Right atrium auricular region (tissue), 2 donors: ENCODE data around the gene ERICH3. TPM values are rescaled to one million over a fixed set of nuclear protein-coding genes. Genes with fewer than 3 reads are reported as not detected.

Experiments used
- DNase-seq: peaks from one replicate; pipeline ENCODE4 v3.0.0-alpha.2; 2019; ENCODE audit warnings: low spot score
- H3K27ac ChIP-seq, 2 donors: fragments of 200-600 bp; sonication (generic); 1 replicate in 1 of 2; 2 replicates in 1 of 2; pipeline ENCODE4 v1.5.1; 2016 to 2019
- H3K27me3 ChIP-seq, 2 donors: fragments of 200-600 bp; sonication (generic); one replicate each; pipeline versions ENCODE4 v1.5.1 to v1.6.0; 2017 to 2019
- H3K36me3 ChIP-seq: fragments of 200-600 bp; sonication (generic); one replicate; pipeline ENCODE4 v1.5.1; 2016
- H3K4me1 ChIP-seq, 2 donors: fragments of 200-600 bp; sonication (generic); one replicate each; pipeline versions ENCODE4 v1.5.1 to v1.6.0; 2017 to 2019
- H3K4me3 ChIP-seq, 2 donors: fragments of 200-600 bp; sonication (generic); 1 replicate in 1 of 2; 2 replicates in 1 of 2; pipeline ENCODE4 v1.5.1; 2017 to 2019; ENCODE audit warnings: mild to moderate bottlenecking in 1 of 2, moderate library complexity in 1 of 2
- H3K9me3 ChIP-seq, 2 donors: fragments of 200-600 bp; sonication (generic); one replicate each; pipeline ENCODE4 v1.5.1; 2019
- total RNA-seq, 2 donors: library from RNA; depleted of rRNA; stranded (reverse); fragments of >200 nt; gene quantifications; one replicate each; pipeline ENCODE4 v1.1.0, GENCODE V29; 2016
- TF ChIP-seq, protein P1 (sequence below), 2 donors: fragments of 200-600 bp; sonication (generic); IDR thresholded peaks; one replicate each; pipeline ENCODE4 v1.5.1; 2019; ENCODE audit warnings: antibody characterized with exemption in 2 of 2

Gene ERICH3
- total RNA-seq, 2 donors from 2014 or later: 0.07 TPM; not detected in 1

DNA sequence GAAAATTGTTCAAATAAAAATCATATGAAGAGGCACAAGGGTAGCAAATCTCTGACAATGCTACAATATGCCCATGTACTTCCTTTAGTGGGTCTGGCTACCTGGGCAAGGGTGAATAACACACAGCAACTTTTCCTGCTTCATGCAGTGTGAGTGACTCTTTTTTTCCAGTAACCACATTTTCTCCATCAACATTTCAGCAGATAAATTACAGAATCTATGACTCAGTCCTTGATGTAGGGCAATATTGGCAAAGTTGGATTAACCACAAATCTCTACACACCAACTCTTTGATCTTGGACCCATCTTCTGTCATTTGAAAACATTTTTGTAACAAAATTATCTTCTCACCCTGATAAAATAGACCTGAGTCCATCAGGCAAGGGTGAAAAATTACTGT is 31.7 kb downstream of the ERICH3 start:
- no peaks in the 10 kb centered on the region for H3K27me3 ChIP-seq
- no peaks in the 10 kb centered on the region for H3K9me3 ChIP-seq

DNA sequence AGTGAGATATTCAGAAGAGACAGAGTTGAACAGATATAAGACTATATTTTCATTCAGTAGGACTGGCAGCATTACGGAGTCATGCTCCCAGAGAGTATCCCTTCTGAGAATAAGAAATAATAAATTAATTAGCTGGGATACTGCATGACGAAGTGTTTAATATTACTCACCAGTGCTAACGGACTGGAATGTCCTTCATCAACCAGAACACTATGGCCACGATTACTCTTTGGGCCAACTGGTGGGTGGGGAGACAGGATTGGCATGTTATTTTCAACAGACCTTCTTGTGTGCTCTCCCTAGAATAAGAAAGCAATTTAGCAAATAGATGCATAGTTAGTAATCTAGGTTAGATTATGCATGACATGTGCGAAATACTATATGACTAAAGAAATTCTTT is 32.4 kb downstream of the ERICH3 start:
- H3K9me3 ChIP-seq: no peaks in the 10 kb centered on the region

More for the DNA sequence above, 31.7 kb downstream of the ERICH3 start:
- no peak for DNase-seq
- H3K27ac ChIP-seq: no peak overlapping the region
- H3K4me3 ChIP-seq: no peak overlapping the region
- no peaks in the 10 kb centered on the region for H3K4me1 ChIP-seq
- H3K36me3 ChIP-seq: no peaks in the 10 kb centered on the region
- TF ChIP-seq, protein P1, sequence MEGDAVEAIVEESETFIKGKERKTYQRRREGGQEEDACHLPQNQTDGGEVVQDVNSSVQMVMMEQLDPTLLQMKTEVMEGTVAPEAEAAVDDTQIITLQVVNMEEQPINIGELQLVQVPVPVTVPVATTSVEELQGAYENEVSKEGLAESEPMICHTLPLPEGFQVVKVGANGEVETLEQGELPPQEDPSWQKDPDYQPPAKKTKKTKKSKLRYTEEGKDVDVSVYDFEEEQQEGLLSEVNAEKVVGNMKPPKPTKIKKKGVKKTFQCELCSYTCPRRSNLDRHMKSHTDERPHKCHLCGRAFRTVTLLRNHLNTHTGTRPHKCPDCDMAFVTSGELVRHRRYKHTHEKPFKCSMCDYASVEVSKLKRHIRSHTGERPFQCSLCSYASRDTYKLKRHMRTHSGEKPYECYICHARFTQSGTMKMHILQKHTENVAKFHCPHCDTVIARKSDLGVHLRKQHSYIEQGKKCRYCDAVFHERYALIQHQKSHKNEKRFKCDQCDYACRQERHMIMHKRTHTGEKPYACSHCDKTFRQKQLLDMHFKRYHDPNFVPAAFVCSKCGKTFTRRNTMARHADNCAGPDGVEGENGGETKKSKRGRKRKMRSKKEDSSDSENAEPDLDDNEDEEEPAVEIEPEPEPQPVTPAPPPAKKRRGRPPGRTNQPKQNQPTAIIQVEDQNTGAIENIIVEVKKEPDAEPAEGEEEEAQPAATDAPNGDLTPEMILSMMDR (IDR thresholded peaks at IDR 0.05): no peak

GRCh38 chr1:74637296-74637695 is 36.3 kb downstream of the ERICH3 start:
- H3K36me3 ChIP-seq: no peaks in the 10 kb centered on the region
- H3K27me3 ChIP-seq: no peaks in the 10 kb centered on the region
- DNase-seq: no peak
- H3K9me3 ChIP-seq: no peaks in the 10 kb centered on the region
- TF ChIP-seq, protein P1 (IDR thresholded peaks at IDR 0.05): no peak
- H3K4me3 ChIP-seq: no peak overlapping the region
- H3K4me1 ChIP-seq: no peaks in the 10 kb centered on the region
- no peak overlapping the region for H3K27ac ChIP-seq

More for the DNA sequence above, 32.4 kb downstream of the ERICH3 start:
- H3K27ac ChIP-seq: no peak overlapping the region
- no peaks in the 10 kb centered on the region for H3K4me1 ChIP-seq
- H3K27me3 ChIP-seq: no peaks in the 10 kb centered on the region
- H3K4me3 ChIP-seq: no peak overlapping the region
- no peaks in the 10 kb centered on the region for H3K36me3 ChIP-seq
- DNase-seq: no peak
- TF ChIP-seq, protein P1 (IDR thresholded peaks at IDR 0.05): no peak

DNA sequence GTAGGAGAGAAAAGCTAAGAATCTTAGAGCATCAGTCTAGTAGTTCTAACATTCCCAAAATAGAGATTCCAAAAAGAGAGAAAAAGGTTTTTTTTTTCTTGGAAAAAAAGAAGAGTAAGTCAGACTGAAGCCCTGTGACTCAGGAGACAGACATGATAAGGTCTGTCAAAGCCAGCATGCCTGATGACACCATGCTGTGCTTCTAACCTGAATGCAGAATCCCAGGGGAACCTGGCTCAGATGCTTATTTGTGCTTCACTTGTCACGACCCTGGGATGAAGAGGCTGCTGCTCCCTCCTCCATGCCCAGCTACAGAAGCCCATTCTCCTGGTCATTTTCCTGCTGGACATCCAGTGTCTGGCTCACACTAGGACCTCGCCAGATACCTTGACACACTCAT is 44.3 kb downstream of the ERICH3 start:
- H3K4me3 ChIP-seq: no peak overlapping the region
- no peaks in the 10 kb centered on the region for H3K27me3 ChIP-seq
- no peak overlapping the region for H3K27ac ChIP-seq
- H3K9me3 ChIP-seq: no peaks in the 10 kb centered on the region
- H3K36me3 ChIP-seq: no peaks in the 10 kb centered on the region
- no peak for DNase-seq
- TF ChIP-seq, protein P1 (IDR thresholded peaks at IDR 0.05): no peak
- no peaks in the 10 kb centered on the region for H3K4me1 ChIP-seq

GRCh38 chr1:74623716-74624115 is 49.9 kb downstream of the ERICH3 start:
- TF ChIP-seq, protein P1 (IDR thresholded peaks at IDR 0.05): no peak
- Histone ChIP-seq H3K36me3 (no peaks in the 10 kb centered on the region), H3K4me3 (no peak overlapping the region), H3K4me1 (no peaks in the 10 kb centered on the region), H3K9me3 (no peaks in the 10 kb centered on the region), H3K27me3 (no peaks in the 10 kb centered on the region), H3K27ac (no peak overlapping the region)
- no peak for DNase-seq

GRCh38 chr1:74620242-74620641 is 53.4 kb downstream of the ERICH3 start:
- TF ChIP-seq, protein P1 (IDR thresholded peaks at IDR 0.05): no peak
- H3K9me3 ChIP-seq: no peaks in the 10 kb centered on the region
- no peaks in the 10 kb centered on the region for H3K27me3 ChIP-seq
- no peak for DNase-seq
- no peak overlapping the region for H3K27ac ChIP-seq
- no peaks in the 10 kb centered on the region for H3K36me3 ChIP-seq
- H3K4me3 ChIP-seq: no peak overlapping the region
- H3K4me1 ChIP-seq: no peaks in the 10 kb centered on the region
